ENCODE data around the gene PTPRG.

The PTPRG gene

GRCh38 chr3:61774279-61774890, 213.0 kb downstream of the PTPRG start:
- no peak for DNase-seq

- DNase-seq: no peak
These were observed 215.0 kb downstream of the PTPRG start for GRCh38 chr3:61776390-61776789.

GRCh38 chr3:61777483-61777882, 216.1 kb downstream of the PTPRG start:
- no peak for DNase-seq

GRCh38 chr3:61778095-61778494, 216.7 kb downstream of the PTPRG start:
- no peak for DNase-seq

GRCh38 chr3:61780016-61780415, 218.6 kb downstream of the PTPRG start:
- no peak for DNase-seq

- no peak for DNase-seq
These were observed 219.3 kb downstream of the PTPRG start for GRCh38 chr3:61780455-61781228.

- DNase-seq: peak; percentile 59
These were observed 222.8 kb downstream of the PTPRG start for GRCh38 chr3:61783993-61784718.

- no peak for DNase-seq
These were observed 227.5 kb downstream of the PTPRG start for GRCh38 chr3:61788623-61789507.

GRCh38 chr3:61789861-61790260, 228.5 kb downstream of the PTPRG start:
- DNase-seq: no peak

GRCh38 chr3:61790411-61790810, 229.0 kb downstream of the PTPRG start:
- DNase-seq: no peak

- no peak for DNase-seq
These were observed 231.7 kb downstream of the PTPRG start for GRCh38 chr3:61793056-61793455.

- DNase-seq: no peak
These were observed 232.2 kb downstream of the PTPRG start for GRCh38 chr3:61793521-61793920.

- DNase-seq: no peak
These were observed 233.0 kb downstream of the PTPRG start for GRCh38 chr3:61794341-61794740.

GRCh38 chr3:61794961-61795360, 233.6 kb downstream of the PTPRG start:
- no peak for DNase-seq

GRCh38 chr3:61796088-61796680, 234.8 kb downstream of the PTPRG start:
- no peak for DNase-seq

- DNase-seq: no peak
These were observed 235.5 kb downstream of the PTPRG start for GRCh38 chr3:61796911-61797310.

GRCh38 chr3:61802772-61803171, 241.4 kb downstream of the PTPRG start:
- DNase-seq: no peak

- DNase-seq: no peak
These were observed 242.6 kb downstream of the PTPRG start for GRCh38 chr3:61803983-61804382.

GRCh38 chr3:61804782-61805181, 243.4 kb downstream of the PTPRG start:
- DNase-seq: no peak

GRCh38 chr3:61805510-61806080, 244.2 kb downstream of the PTPRG start:
- peak; percentile 14 for DNase-seq

GRCh38 chr3:61806810-61807209, 245.4 kb downstream of the PTPRG start:
- DNase-seq: no peak

- no peak for DNase-seq
These were observed 246.5 kb downstream of the PTPRG start for GRCh38 chr3:61807865-61808276.
